ENCODE measurements around the gene BYSL.

- TF ChIP-seq EZH2 (IDR thresholded peaks at IDR 0.05; ENCODE audit: borderline replicate concordance, insufficient read depth, low read length, poor library complexity, severe bottlenecking) (no peak), CTCF (IDR thresholded peaks at IDR 0.05; ENCODE audit: poor library complexity, severe bottlenecking) (no peak), EP300 (conservative IDR thresholded peaks at IDR 0.05; ENCODE audit: poor library complexity, severe bottlenecking) (no peak), TAF1 (IDR thresholded peaks at IDR 0.05; ENCODE audit: low read depth) (no peak), SMC3 (conservative IDR thresholded peaks at IDR 0.05; ENCODE audit: poor library complexity) (no peak), REST (IDR thresholded peaks at IDR 0.05; ENCODE audit: borderline replicate concordance) (no peak), POLR2AphosphoS5 (IDR thresholded peaks at IDR 0.05) (no peak), MXI1 (conservative IDR thresholded peaks at IDR 0.05; ENCODE audit: poor library complexity, severe bottlenecking) (no peak), RAD21 (conservative IDR thresholded peaks at IDR 0.05) (no peak)
These were observed 39.8 kb upstream of the BYSL start for GRCh38 chr6:41881506-41881905.
